Fibroblast of skin of right quadriceps (primary cell): ENCODE measurements around the gene CLEC10A.
A peak's percentile ranks its signal among the peaks of the same experiment; 100 is the strongest.
"Not testable (repeated sequence)": the region's sequence is repeated elsewhere in the genome, so short reads cannot be mapped to it uniquely, and the experiment has no call there.

Experiments
- DNase-seq: peaks from one replicate; pipeline ENCODE4 v3.0.0-alpha.2; 2013

Gene CLEC10A

GRCh38 chr17:7068268-7068667, 11.8 kb downstream of the CLEC10A start:
- no peak for DNase-seq

- no peak for DNase-seq
Observed at GRCh38 chr17:7067198-7067597, 12.9 kb downstream of the CLEC10A start.

- no peak for DNase-seq
Observed at GRCh38 chr17:7064261-7064660, 15.8 kb downstream of the CLEC10A start.

DNA sequence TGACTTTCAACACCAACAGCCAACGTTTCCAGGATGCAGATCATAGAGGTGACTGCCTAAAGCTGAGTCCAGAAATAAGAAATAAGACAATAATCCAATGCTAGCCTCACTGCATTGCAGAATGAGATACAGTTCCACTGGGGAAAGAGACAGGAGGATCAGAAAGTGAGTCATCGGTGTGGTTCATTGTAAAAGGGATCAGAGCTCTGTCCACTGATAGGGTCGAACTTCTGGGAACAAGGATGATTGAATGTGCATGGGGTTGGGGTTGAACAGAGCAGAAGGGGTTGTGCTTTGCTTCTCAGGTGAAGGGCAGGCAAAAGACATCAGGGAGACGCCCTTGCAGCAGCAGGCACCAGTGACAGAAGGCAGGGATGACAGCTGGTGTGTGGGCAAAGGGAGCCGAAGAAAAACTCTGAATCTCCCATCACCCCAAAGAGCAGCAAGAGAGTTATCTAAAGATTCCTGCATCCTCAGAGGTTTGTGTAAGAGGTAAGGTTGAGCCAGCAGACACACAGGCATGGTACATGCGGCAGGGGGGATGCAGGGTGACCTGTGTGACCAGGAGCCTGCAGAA, 16.4 kb downstream of the CLEC10A start:
- no peak for DNase-seq

DNA sequence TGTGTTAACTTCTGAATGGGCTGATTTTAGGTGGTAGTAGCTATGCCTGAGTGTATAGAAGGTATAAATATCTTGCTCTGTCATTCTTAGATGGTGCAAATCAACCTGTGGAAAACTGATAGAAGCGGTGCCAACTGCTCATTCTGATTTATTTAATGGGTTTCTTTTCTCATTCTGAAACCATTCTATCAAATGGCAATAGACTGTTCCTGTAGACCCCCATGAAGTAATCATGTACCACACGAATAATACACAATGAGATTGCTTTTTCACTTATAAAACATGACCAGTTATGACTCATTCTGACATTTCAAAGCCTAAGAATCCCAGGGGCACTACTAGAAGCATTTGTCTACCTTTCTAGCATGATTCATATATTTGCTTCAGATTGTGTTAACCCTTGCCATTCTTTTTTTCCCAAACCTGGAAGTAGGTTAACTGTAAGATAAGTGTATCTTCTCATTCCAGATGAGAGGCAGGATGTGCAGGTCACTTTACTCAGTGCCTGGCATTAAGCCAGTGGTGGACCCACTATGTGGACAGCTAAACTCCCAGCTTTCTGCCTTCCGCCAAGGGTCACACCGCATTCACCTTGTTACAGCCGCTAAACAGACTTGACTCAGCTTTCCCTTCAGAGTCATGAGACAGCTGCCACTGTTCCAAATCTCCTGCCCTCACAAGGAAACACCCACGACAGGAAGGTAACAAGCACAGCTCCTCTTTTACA, 19.7 kb downstream of the CLEC10A start:
- DNase-seq, result peak; percentile 59

DNA sequence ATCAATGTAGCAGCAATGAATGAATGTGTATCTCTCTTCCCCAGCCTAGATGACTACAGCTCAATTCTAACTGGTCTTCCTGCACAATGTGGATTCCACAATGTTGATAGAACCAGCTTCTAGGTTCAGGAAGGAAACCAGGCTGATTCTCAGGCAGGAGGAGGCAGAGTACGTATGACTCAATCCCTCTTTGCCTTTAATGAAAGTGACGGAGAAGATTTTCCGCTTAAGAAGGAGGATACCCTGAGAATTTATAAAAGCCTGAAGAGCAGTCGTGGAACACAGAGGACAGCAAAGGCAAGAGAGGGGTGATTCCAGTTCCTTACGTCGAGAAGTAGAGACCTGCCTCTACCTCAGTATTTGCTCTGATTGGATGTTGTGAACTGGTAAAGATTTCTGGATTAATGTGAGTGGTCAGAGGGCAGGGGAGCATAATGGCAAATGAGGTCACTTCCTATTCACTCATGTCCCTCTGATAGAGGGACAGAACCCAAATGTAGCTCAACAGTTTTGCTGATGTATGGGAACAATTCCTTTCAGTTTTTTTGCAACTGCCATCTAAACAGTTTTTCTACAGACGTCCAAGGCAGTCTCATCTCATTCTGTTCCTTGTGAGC, 21.1 kb downstream of the CLEC10A start:
- no peak for DNase-seq

- no peak for DNase-seq
Observed at GRCh38 chr17:7056386-7056785, 23.7 kb downstream of the CLEC10A start.

GRCh38 chr17:7050583-7050982, 29.5 kb downstream of the CLEC10A start:
- not testable (repeated sequence) for DNase-seq

DNA sequence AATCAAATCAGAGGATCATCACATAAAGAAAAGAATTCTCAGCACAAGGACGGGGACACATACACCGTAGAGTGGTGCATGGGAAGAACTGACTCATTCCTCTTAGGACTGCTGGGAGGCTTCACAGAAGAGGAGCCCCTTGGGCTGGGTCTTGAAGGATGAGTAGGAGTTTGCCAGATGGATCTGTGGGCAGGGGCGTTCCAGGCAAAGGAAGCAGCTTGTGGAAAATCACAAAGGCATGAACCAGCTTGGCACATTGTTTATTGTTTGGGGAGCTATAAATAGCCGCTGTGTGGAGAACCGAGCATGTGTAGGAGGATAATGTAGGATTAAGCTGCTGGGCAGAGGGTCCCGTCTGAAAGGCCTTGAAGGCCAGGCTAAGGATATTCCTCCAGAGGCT, 31.1 kb downstream of the CLEC10A start:
- no peak for DNase-seq

GRCh38 chr17:7047566-7047965, 32.5 kb downstream of the CLEC10A start:
- DNase-seq, result no peak

DNA sequence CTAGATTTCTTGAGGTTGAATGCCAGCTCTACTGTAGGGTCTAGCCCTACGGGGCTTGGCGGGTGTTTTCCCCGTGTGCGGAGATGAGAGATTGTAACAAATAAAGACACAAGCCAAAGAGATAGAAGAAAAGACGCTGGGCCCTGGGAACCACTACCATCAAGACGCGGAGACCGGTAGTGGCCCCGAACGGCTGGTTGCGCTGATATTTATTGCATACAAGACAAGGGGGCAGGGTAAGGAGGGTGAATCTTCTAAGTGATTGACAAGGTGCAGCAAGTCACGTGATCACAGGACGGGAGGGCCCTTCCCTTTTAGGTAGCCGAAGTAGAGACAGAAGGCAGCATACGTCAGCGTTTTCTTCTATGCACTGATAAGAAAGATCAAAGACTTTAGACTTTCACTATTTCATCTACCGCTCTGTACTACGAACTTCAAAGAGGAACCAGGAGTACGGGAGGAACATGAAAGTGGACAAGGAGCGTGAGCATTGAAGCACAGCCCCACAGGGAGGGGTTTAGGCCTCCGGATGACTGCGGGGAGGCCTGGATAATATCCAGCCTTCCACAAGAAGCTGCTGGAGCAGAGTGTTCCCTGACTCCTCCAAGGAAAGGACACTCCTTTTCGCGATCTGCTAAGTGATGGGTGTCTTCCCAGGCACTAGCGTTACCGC, 33.2 kb downstream of the CLEC10A start:
- not testable (repeated sequence) for DNase-seq

- no peak for DNase-seq
Observed at GRCh38 chr17:7046127-7046724, 33.8 kb downstream of the CLEC10A start.

DNA sequence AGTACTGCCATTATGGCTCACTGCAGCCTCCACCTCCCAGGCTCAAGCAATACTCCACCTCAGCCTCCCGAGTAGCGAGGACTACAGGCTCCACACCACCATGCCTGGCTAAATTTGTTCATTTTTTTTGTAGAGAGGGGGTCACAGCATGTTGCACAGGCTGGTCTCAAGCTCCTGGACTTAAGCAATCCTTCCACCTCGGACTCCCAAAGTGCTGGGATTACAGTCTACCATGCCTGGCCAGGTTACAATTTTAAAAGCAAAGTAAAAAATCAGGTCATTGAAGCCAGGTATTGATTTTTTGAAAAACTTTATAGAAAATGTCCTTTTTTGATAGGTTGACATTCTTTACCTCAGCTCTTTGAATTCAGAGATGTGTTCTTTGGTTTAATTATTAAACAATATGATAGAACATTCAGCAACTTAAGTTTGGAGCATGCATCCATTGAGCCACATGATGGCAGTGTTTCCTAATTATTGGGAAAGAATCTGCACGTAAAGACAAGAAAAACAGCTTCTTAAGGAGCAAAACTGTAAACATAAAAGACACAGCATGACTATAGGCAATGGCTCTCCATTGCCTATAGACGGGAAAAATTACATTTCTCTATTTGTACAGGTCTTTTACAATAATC, 34.4 kb downstream of the CLEC10A start:
- DNase-seq, result peak; percentile 74

GRCh38 chr17:7043497-7044198, 36.4 kb downstream of the CLEC10A start, which contains the start of gene SLC16A11:
Gene SLC16A11 (minus strand): TSS chr17:7044092. CDS start chr17:7043513, 579 bp downstream.
- peak; percentile 28 for DNase-seq

DNA sequence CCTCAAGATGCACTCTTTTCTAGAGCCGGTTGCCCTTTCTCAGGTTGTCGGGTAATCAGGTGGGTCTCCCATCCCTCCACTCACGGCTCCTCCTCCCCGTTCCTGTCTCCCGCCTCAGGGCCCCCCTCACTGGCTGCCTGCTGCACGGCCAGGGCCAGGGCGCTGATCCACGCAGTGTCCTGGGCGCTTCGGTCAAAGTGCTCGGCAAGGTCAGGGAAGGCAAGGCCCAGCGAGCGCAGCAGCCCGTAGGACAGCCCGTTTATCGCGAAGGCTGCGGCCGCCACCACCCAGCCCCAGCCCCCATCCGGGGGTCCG, 36.9 kb downstream of the CLEC10A start:
- DNase-seq, result no peak

DNA sequence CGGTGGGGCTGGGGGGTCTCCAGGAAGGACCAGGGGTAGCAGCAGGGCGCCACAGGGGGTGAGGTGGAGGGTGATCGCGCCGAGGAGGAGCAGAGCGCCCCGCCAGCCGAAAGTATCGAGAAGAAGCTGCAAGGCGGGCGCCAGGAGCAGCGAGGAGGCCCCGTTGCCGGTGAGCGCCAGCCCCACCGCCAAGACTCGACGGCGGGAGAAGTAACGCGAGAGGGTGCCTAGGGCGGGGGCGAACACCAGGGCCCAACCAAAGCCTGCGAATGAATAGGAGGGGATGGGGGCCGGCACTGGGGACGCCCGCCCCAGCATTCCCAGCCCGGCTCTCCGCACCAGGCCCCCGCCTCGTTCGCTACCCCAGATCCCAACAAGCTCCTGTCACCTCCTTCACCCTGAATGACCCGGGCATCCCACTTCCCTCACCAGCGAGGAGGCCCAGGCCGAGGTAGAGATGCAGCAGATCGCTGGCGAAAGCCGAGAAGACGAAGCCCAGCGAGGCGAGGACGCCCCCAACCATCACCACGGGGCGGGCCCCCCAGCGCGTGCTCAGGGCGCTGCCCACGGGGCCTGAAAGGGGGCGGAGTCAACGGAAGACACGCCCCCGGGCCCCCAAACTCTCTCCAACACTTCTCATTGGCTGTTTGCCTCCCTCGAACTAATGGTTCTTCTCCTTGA, 37.4 kb downstream of the CLEC10A start:
- no peak for DNase-seq

DNA sequence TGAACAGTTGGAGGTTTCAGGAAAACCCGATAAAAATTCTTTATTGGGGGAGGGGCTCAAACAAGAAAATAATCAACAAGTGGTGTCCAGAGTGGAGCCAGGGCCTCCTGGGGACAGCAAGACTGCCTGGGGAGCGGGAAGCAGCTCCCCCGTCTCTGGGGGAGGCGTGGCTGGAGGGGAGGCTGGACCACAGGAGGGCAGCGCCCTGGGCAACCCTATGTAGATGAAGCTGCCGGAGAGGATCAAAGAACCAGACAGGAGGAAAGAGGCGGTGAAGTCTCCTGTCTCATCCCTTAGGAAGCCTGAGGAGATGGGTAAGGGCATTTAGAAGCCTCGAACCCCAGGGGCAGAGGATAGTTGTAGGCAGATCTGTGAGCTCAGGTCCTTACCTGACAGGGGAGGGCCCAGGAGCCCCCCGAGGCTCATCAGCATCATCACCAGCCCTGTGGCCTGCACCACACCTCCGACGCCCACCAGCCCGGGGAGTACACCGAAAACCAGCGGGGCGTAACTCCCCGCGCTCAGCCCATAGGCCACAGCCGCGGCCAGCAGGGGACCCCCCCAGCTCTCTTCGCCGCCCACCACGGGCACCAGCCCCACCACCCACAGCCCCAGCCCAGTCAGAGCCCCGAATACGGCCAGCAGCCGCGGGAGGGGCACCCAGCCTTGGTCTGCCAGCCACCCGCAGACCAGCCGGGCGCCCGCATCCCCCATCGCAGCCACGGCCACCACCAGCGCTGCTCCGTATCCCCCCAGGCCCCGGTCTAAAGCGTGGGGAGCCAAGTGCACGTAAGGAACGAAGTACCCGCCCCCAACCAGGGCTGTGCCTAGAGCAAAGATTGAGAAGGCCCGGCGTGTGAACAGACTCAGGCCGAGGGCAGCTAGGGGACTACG, 38.2 kb downstream of the CLEC10A start:
- no peak for DNase-seq

DNA sequence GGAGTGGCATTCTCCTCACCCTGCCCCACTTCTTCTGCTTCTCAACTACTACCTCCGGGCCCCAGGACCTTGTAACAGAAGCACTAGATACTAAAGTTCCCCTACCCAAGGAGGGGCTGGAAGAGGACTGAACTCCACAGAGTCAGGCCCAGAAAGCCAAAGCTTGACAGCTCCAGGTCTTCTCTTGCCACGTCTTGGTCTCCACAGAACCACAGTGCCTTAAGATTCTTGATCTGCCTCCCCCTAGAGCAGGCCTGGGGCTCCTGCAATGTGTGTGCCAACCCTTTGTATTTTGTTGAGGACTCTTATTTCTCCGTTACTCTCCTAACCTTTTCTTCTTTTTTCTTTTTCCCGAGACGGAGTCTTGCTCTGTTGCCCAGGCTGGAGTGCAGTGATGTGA, 40.2 kb downstream of the CLEC10A start:
- DNase-seq, result no peak

DNA sequence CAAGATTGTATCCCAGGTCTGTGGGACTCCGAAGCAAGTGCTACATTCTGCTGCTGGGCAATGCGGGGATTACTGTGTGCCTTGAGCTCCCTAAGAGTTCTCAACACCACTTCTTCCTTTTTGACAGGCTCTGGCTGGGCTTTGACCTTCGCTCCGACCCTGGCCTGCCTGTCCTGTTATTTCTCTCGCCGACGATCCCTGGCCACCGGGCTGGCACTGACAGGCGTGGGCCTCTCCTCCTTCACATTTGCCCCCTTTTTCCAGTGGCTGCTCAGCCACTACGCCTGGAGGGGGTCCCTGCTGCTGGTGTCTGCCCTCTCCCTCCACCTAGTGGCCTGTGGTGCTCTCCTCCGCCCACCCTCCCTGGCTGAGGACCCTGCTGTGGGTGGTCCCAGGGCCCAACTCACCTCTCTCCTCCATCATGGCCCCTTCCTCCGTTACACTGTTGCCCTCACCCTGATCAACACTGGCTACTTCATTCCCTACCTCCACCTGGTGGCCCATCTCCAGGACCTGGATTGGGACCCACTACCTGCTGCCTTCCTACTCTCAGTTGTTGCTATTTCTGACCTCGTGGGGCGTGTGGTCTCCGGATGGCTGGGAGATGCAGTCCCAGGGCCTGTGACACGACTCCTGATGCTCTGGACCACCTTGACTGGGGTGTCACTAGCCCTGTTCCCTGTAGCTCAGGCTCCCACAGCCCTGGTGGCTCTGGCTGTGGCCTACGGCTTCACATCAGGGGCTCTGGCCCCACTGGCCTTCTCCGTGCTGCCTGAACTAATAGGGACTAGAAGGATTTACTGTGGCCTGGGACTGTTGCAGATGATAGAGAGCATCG, 41.8 kb downstream of the CLEC10A start:
- no peak for DNase-seq
